ENCODE measurements around the gene YDJC. TPM values are rescaled to one million over a fixed set of nuclear protein-coding genes. Genes with fewer than 3 reads are reported as not detected.

YDJC gene
- total and polyA plus RNA-seq, 2 donors (not counting 1 experiment from before 2014, with no cell fraction given) = 4.7 to 10.4 TPM

DNA sequence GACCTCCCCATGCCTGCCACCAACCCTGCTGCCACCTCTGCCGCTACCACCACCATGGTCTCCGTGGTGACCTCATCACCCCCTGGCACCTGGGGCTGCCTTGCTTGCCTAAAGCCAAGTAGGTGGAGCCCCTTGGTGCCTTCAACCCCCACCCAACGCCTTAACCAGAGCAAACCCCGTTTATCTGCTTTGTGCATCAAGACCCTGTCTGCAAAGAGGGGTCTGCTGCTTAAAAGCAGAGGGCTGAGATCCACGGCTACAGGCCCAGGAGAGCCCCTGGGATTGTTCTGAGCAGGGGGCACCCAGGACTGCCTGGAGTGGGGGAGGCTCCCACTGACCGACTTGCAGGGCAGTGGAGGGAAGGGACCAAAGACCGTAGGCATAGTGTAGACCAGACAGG is 31.1 kb upstream of the YDJC start:
- no peaks in the 10 kb centered on the region for H3K4me1 ChIP-seq (ENCODE audit: control insufficient read depth, extremely low read depth, insufficient read depth, low read length)
- no peak overlapping the region for H3K27ac ChIP-seq (ENCODE audit: insufficient read depth, low read length)
- no peak overlapping the region for H3K4me2 ChIP-seq (ENCODE audit: extremely low read depth, insufficient read depth, low read length)
- no peak for DNase-seq (ENCODE audit: low read depth in 2 of 2)
- H3K36me3 ChIP-seq (ENCODE audit: control insufficient read depth, insufficient read depth, low read length) = no peaks in the 10 kb centered on the region
- no peaks in the 10 kb centered on the region for H4K20me1 ChIP-seq (ENCODE audit: control insufficient read depth, extremely low read depth, insufficient read depth, low read length)
- H3K27me3 ChIP-seq (ENCODE audit: control insufficient read depth, insufficient read depth, low read length) = no peaks in the 10 kb centered on the region
- TF ChIP-seq, protein P1, sequence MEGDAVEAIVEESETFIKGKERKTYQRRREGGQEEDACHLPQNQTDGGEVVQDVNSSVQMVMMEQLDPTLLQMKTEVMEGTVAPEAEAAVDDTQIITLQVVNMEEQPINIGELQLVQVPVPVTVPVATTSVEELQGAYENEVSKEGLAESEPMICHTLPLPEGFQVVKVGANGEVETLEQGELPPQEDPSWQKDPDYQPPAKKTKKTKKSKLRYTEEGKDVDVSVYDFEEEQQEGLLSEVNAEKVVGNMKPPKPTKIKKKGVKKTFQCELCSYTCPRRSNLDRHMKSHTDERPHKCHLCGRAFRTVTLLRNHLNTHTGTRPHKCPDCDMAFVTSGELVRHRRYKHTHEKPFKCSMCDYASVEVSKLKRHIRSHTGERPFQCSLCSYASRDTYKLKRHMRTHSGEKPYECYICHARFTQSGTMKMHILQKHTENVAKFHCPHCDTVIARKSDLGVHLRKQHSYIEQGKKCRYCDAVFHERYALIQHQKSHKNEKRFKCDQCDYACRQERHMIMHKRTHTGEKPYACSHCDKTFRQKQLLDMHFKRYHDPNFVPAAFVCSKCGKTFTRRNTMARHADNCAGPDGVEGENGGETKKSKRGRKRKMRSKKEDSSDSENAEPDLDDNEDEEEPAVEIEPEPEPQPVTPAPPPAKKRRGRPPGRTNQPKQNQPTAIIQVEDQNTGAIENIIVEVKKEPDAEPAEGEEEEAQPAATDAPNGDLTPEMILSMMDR (conservative IDR thresholded peaks at IDR 0.05 in 1 of 2, IDR thresholded peaks at IDR 0.05 in 1 of 2; ENCODE audit: low read depth in 1 of 2, low read length in 2 of 2) = no peak
- no peak for TF ChIP-seq EZH2 (IDR thresholded peaks at IDR 0.05; ENCODE audit: low read length, missing control alignments)
- no peak overlapping the region for H3K9ac ChIP-seq (ENCODE audit: insufficient read depth, low read length)
- H3K4me3 ChIP-seq (replicated peaks in 1 of 4; ENCODE audit: control extremely low read depth in 1 of 4, insufficient read depth in 1 of 4, low read depth in 3 of 4, low read length in 4 of 4) = no peak overlapping the region
- H3K79me2 ChIP-seq (ENCODE audit: control insufficient read depth, insufficient read depth, low read length) = no peaks in the 10 kb centered on the region
- H3K9me3 ChIP-seq (ENCODE audit: control insufficient read depth, insufficient read depth, low read depth, low read length) = no peaks in the 10 kb centered on the region
- H2AFZ ChIP-seq (ENCODE audit: low read length) = no peak overlapping the region

DNA sequence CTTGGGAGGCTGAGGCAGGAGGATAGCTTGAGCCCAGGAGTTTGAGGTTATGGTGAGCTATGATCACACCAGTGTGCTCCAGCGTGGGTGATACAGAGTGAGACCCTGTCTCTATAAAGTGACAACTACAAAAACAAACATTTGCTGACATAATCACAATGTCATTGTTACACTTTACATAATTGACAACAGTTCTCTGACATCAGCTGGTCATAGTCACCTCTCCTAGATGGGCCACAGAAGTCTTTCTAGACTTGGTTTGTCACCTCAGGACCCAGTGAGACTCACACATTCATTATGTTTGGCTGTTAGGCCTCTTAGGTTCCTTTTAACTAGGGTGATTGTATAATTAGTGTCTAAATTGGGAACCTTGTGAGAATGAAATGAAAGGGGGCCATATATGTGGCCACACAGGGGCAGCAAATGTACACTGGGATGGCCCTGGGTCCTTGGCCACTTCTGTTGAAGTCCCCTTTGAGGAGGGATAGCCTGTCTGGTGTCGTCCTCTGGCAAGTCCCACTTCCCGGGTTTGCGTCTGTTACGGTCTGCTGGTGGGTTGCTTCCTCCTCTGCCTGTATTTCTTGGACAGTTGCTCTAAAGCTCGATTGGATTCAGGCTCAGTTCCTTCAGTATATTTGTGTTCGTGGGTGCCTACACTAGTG is 30.2 kb upstream of the YDJC start:
- Histone ChIP-seq H3K9ac (ENCODE audit: insufficient read depth, low read length) (no peak overlapping the region), H3K27me3 (ENCODE audit: control insufficient read depth, insufficient read depth, low read length) (no peaks in the 10 kb centered on the region), H2AFZ (ENCODE audit: low read length) (no peak overlapping the region), H3K9me3 (ENCODE audit: control insufficient read depth, insufficient read depth, low read depth, low read length) (no peaks in the 10 kb centered on the region), H3K36me3 (ENCODE audit: control insufficient read depth, insufficient read depth, low read length) (no peaks in the 10 kb centered on the region), H3K79me2 (ENCODE audit: control insufficient read depth, insufficient read depth, low read length) (no peaks in the 10 kb centered on the region), H3K27ac (ENCODE audit: insufficient read depth, low read length) (no peak overlapping the region), H3K4me1 (ENCODE audit: control insufficient read depth, extremely low read depth, insufficient read depth, low read length) (no peaks in the 10 kb centered on the region), H3K4me2 (ENCODE audit: extremely low read depth, insufficient read depth, low read length) (no peak overlapping the region), H4K20me1 (ENCODE audit: control insufficient read depth, extremely low read depth, insufficient read depth, low read length) (no peaks in the 10 kb centered on the region), H3K4me3 (replicated peaks in 1 of 4; ENCODE audit: control extremely low read depth in 1 of 4, insufficient read depth in 1 of 4, low read depth in 3 of 4, low read length in 4 of 4) (no peak overlapping the region)
- TF ChIP-seq, protein P1 (conservative IDR thresholded peaks at IDR 0.05 in 1 of 2, IDR thresholded peaks at IDR 0.05 in 1 of 2; ENCODE audit: low read depth in 1 of 2, low read length in 2 of 2) = no peak
- TF ChIP-seq EZH2 (IDR thresholded peaks at IDR 0.05; ENCODE audit: low read length, missing control alignments) = no peak
- no peak for DNase-seq (ENCODE audit: low read depth in 2 of 2)

DNA sequence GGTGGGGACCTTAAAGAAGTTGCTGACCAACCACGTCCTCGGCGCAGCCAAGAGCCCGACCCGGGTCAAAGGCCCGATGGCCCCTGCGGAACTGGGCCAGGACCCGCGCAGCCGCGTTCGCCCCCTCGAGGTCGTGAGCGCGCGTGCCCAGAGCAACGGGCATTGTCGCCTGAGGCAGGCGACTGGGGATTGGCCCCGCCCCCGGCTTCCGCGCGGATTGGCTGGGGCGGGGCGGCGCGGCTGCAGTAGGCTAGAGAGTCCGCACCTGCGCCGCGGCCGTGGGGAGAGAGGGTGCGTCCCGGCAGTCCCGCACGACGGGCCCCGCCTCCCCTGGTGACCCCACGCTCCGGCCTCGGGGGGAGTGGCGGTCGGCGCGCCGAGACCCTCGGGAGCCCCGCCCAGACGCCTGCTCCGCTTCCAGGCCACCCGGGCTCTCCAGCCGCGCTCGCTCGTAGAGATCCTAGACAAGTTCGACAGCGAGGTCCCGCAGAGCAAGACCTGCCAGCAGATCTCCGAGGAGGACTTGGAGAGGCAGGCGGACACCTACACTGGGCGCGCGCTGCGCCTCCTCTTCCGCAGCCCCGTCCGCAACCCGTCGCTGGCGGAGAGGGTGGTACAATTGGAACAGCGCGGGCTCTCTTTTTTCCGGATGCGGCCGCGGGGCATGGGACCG is 27.7 kb upstream of the YDJC start:
- DNase-seq (ENCODE audit: low read depth in 2 of 2) = peak; percentile 11 to 36
- peak overlapping the region; percentile 59 for H3K4me2 ChIP-seq (ENCODE audit: extremely low read depth, insufficient read depth, low read length)
- peaks cover 3% of the 10 kb centered on the region for H3K79me2 ChIP-seq (ENCODE audit: control insufficient read depth, insufficient read depth, low read length)
- peak overlapping the region; percentile 82 for H2AFZ ChIP-seq (ENCODE audit: low read length)
- peak overlapping the region; percentile 41 to 57 (median 46) for H3K4me3 ChIP-seq (replicated peaks in 1 of 4; ENCODE audit: control extremely low read depth in 1 of 4, insufficient read depth in 1 of 4, low read depth in 3 of 4, low read length in 4 of 4)
- no peaks in the 10 kb centered on the region for H4K20me1 ChIP-seq (ENCODE audit: control insufficient read depth, extremely low read depth, insufficient read depth, low read length)
- H3K9ac ChIP-seq (ENCODE audit: insufficient read depth, low read length) = no peak overlapping the region
- no peak overlapping the region for H3K27ac ChIP-seq (ENCODE audit: insufficient read depth, low read length)
- no peaks in the 10 kb centered on the region for H3K27me3 ChIP-seq (ENCODE audit: control insufficient read depth, insufficient read depth, low read length)
- H3K9me3 ChIP-seq (ENCODE audit: control insufficient read depth, insufficient read depth, low read depth, low read length) = no peaks in the 10 kb centered on the region
- TF ChIP-seq EZH2 (IDR thresholded peaks at IDR 0.05; ENCODE audit: low read length, missing control alignments) = no peak
- TF ChIP-seq, protein P1 (conservative IDR thresholded peaks at IDR 0.05 in 1 of 2, IDR thresholded peaks at IDR 0.05 in 1 of 2; ENCODE audit: low read depth in 1 of 2, low read length in 2 of 2) = no peak
- H3K36me3 ChIP-seq (ENCODE audit: control insufficient read depth, insufficient read depth, low read length) = peaks cover 2% of the 10 kb centered on the region
- peaks cover 6% of the 10 kb centered on the region for H3K4me1 ChIP-seq (ENCODE audit: control insufficient read depth, extremely low read depth, insufficient read depth, low read length)

Measured in fibroblast of lung (primary cell).